ENCODE measurements around the gene RAB36.

- TF ChIP-seq, protein P1, sequence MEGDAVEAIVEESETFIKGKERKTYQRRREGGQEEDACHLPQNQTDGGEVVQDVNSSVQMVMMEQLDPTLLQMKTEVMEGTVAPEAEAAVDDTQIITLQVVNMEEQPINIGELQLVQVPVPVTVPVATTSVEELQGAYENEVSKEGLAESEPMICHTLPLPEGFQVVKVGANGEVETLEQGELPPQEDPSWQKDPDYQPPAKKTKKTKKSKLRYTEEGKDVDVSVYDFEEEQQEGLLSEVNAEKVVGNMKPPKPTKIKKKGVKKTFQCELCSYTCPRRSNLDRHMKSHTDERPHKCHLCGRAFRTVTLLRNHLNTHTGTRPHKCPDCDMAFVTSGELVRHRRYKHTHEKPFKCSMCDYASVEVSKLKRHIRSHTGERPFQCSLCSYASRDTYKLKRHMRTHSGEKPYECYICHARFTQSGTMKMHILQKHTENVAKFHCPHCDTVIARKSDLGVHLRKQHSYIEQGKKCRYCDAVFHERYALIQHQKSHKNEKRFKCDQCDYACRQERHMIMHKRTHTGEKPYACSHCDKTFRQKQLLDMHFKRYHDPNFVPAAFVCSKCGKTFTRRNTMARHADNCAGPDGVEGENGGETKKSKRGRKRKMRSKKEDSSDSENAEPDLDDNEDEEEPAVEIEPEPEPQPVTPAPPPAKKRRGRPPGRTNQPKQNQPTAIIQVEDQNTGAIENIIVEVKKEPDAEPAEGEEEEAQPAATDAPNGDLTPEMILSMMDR (IDR thresholded peaks at IDR 0.05; ENCODE audit: poor library complexity, severe bottlenecking) = no peak
- TF ChIP-seq TAF1 (IDR thresholded peaks at IDR 0.05; ENCODE audit: low read depth) (no peak), RAD21 (conservative IDR thresholded peaks at IDR 0.05) (no peak)
Observed at GRCh38 chr22:23127788-23128187, 17.5 kb upstream of the RAB36 start.

All from neural cell (in vitro differentiated cells).